GM21381 (cell line): Measurements from ENCODE around the gene SGSM1.

Source experiments
- ATAC-seq: cut with Tn5 transposase; IDR thresholded peaks from one replicate; pipeline ENCODE4 v1.9.1; 2021; ENCODE audit warnings: mild to moderate bottlenecking, moderate library complexity; ENCODE audit not compliant: unreplicated experiment

SGSM1 gene

DNA sequence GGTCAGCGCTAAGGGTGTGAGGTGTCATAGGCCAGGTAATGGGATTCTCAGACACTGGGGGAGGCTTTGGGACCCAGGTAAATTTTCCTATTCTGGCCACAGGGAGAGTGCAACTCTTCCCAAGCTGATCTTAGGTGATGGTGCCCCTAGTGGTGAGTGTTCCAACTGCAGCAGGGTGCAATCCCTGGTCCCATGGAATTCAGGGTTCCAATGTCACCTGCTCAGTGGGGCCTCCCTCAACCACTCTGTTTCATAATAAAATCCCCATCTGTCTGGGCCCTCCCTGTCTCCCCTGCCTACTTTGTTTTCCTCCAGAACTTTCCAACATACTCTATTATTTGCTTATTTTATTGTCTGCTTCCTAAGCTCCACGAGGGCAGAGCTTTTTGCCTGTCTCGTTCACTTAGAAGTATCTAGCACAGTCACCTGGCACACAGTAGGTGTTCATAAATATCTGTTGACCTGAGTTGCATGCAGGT, 2.9 kb upstream of the SGSM1 start:
- ATAC-seq = no peak

DNA sequence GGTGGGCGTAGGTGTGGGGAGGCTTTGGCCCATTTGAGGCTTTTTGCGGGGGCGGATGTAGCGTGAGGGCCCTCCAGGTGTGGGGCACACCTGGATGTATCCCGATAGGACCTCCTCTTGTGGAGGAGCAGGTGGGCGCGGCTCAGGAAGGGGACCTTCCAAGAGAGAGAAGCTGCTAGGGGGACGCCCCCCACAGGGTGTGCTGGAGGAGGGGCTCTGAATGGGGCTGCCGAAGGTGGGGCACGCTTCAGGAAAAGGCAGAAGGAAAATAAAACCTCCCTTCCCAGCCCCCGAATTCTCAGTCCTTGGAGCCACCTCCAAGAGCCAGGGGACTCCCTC, 621 bp downstream of the SGSM1 start:
- no peak for ATAC-seq

- no peak for ATAC-seq
Measured at GRCh38 chr22:24807284-24807950, 1.4 kb downstream of the SGSM1 start.

DNA sequence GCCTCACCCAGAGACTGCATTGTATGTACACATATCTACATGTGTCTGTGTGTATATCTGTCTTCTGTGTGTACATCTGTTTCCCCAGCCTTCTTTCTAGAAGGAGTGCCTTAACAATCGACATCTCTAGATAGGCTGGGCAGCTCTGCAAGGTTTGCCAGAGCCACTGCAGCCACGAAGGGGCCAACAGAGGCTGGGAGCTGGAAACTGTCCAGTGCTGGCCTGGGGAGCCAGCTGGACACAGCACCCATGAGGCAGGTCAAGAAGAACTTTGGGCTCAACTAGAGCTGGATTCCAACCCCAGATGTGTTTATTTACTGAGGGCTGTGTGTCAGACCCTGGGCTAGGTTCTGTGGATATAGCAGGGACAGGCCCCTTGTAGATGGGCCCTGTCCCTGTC, 3.3 kb downstream of the SGSM1 start:
- ATAC-seq = no peak

DNA sequence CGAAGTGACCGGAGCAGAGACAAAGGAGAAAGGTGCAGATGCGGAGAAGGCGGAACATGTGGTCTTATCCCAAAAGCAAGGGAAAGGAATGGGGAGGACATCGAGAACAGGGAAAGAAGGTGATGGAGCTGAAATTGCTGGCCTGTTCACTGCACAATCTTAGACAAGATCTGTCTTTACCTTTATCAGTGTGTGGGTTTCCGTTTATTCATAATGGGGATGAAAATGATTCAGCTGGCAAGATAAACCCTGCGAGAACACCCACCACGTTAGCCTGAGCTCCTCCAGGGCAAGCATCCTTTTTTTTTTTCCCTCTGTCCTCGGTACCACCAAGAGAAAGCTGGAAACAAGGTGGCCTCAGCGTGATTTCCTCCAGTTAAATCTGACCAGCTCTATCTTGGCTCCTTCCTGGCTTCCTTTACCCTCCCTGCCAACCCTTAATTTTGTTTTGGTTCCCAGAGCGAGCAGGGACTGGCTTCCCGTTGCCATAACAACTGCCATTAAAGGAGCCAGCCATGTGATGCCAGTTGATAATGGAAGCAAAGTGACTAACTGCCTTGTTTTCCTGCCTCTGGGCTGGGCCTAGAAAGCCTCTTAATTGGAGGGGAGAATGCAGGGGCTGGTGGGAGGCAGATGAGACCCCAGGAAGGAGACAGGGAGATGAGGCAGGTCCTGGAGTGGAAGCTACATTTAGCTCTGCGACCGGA, 4.2 kb downstream of the SGSM1 start:
- ATAC-seq = no peak

GRCh38 chr22:24812950-24813775, 7.2 kb downstream of the SGSM1 start:
- ATAC-seq = no peak

- no peak for ATAC-seq
Measured at GRCh38 chr22:24813861-24814770, 8.1 kb downstream of the SGSM1 start.

DNA sequence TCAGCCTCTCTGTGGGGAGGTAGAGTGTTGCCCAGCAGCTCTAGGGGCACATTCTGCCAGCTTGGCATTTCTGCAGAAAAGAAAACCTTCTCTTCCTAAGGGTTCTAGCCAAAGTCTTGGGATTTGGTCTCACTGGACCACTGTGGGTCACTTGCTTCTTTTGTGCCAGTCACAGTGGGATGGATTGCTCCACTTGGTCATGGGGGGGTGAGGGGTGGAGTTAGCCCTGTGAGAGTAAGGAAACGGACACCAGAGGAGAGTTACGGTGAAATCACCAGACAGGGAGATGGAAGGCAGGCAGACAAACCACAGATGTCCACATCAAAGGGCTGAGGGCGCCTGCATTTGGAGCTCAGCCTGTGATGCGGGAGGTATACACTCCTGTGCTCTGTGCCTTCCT, 10.8 kb downstream of the SGSM1 start:
- no peak for ATAC-seq

DNA sequence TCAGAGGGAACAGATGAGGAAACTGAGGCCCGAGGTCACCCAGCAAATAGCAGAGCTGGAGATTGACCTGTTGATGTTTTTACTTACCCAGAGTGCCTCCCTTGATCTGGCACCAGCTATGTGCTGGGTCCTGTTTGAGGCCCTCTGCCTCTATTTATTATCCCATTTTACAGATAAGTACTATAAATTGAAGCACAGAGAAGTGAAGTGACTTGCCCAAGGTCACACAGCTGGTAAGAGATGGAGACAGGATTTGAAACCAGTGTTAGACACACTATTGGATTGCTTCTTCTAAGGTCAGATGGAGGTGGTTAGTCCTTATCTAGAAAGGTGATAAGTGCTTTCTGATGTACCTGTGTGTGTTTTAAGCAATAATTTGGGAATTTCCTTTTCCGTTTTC, 13.5 kb downstream of the SGSM1 start:
- no peak for ATAC-seq

- no peak for ATAC-seq
Measured at GRCh38 chr22:24819911-24820461, 14.0 kb downstream of the SGSM1 start.

DNA sequence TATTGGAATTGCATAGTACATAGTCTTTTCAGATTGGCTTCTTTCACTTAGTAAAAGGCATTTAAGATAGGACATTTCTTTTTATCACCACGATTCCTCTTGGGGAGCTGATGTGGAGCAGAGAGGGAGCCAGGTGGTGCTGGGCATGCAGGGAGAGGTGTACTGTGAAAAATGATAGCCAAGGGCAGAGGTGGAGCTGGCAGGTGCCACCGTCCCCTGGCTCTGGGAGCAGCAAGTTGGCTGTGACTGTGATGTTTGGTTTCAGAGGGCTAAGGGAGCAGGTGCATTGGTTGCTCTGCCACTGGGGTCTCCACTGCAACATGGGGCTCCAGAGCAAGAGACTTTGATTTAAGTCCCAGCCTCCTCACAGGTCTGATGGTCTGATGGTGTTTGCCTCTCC, 16.5 kb downstream of the SGSM1 start:
- ATAC-seq = no peak

GRCh38 chr22:24823787-24824186, 17.8 kb downstream of the SGSM1 start:
- no peak for ATAC-seq

DNA sequence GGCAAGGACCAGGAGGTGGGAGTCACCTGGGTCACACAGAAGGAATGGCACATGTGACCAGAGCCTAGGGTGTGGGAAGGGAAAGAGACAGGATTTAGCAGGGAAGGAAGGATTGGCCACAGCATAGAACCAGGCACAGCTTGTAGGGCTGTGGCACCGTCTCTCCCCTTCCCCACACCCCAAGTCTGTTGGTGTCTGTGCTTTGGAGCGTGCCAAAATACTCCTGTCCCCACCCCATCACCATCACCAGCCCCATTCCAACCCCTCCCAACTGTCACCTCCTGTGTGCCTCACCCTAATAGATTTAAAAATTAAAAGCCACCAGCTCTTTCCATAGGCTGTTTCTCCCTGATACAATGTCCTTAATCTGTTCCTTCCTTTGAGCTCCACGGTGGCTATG, 18.2 kb downstream of the SGSM1 start:
- ATAC-seq = no peak

DNA sequence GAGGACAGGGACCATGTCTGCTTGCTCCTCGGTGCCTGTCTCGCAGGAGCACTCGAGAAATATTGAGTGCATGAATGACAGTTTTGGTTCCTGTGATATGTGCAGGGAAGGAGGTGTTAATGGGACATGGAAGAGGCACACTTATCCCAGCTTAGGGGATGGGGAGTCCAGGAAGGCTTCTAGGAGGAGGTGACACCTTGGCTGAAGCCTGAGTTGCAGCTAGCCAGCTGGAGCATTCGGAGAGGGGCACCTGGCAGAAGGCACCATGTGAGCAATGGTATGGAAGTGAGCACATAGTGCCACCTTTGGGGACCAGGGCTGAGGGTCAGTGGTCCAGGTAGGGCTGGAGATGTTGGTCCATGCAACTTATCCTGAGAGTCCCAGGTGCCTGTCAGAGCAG, 18.9 kb downstream of the SGSM1 start:
- ATAC-seq = no peak

- no peak for ATAC-seq
Measured at GRCh38 chr22:24826710-24827285, 20.8 kb downstream of the SGSM1 start.

DNA sequence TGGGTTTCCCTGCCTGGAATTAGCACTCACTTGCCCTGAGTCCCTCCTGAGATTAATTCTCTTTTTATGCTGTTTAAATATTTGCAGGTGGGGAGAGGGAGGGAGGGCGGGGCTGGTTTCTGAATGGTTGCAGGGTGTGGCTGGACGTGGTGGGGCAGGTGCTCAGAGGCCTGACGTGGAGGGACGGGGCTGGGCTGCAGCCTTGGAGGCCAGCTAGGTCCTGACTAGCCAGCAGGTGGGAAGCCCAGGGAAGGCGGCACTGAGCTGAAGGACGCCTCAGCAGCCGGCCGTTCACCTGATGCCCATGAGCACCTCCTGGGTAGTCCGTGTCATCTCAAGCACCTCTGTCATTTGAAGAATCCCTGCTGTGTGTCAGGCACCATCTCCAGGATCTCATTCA, 21.3 kb downstream of the SGSM1 start:
- no peak for ATAC-seq

DNA sequence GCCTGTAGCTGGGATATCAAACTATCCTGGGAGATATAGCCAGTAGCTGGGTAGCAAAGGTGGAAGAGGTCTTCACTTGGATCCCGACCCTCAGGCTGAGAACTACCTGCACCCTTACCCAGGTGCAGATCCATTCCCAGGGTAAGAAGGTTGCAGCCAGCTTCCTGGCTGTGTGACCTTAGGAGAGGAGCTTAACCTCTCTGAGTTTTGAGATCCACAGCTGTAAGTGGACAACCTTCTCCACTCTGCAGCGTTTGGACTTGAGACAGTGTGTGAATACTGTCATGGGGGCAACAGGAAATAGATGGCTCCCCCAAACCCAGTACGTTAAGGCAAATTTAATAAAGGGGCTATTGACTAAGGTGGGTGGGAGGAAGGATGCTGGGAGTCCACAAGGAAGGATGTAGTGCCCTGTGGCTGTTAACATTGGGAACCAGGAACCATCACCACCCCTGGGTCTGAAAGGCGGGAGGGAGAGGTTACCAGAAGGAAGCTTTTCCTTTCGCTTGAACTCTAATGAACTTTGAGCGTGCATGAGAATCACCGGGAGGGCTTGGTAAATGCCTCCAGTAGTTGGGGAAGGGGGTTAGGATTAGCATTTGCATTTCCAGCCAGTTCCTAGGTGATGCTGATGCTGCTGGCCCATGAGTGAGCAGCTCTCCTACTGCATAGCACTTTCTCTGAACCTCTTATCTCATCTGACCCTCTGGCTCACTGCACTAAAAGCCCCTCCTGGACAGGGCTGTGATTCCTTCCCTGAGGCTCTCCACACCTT, 24.4 kb downstream of the SGSM1 start:
- ATAC-seq = no peak

DNA sequence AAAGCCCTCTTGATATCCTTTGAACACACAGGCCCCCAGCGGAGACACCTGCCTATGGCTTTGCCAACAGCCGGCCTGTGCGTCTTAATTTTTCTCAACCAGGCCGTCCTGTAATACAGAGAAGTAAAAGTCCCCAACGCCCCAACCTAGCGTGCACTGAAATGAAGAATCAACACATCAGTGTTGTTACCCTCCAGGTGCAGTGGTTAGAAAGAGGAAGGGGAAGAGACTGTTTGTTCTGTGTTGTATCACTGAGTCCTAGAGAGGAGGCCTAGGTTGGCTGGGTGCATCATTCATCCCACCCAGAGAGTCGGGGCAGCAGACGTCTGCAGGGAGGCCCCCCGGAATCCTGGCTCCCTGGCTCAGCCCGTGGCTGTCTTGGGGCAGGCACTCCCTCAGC, 25.7 kb downstream of the SGSM1 start:
- no peak for ATAC-seq

DNA sequence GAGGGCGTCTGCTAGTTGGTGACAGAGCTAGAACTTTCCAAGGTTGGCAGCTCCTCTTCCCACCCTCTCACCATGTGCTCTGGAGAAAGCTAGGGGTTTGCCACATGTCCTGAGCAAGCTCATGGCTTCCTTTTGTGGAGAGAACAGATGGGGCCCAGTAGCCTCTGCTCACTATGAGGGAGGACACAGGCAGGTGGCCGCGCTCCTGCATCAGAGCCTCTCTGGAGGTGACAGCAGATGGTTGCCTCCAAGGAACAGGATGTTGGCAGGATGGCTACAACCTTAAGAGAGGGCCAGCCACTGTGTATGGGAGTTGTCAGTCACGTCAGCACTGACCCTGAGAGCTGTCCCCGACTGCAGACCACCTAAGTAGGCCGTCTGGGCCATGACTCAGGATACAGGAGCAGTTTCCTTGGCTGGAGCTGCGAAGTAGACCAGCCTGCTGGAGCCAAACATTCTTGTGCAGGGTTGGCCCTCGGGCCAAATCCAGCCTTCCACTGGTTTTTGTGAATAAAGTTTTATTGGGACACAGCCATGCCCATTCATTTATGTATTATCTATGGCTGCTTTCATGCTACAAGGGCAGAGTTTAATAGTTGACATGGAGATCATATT, 28.0 kb downstream of the SGSM1 start:
- no peak for ATAC-seq
